Measurements from ENCODE around the gene ADAMTS20. TPM values are rescaled to one million over a fixed set of nuclear protein-coding genes. Genes with fewer than 3 reads are reported as not detected.
"Not testable (repeated sequence)": the region's sequence is repeated elsewhere in the genome, so short reads cannot be mapped to it uniquely, and the experiment has no call there.

The ADAMTS20 gene
- total RNA-seq, 2 experiments from 2014 or later = not detected

DNA sequence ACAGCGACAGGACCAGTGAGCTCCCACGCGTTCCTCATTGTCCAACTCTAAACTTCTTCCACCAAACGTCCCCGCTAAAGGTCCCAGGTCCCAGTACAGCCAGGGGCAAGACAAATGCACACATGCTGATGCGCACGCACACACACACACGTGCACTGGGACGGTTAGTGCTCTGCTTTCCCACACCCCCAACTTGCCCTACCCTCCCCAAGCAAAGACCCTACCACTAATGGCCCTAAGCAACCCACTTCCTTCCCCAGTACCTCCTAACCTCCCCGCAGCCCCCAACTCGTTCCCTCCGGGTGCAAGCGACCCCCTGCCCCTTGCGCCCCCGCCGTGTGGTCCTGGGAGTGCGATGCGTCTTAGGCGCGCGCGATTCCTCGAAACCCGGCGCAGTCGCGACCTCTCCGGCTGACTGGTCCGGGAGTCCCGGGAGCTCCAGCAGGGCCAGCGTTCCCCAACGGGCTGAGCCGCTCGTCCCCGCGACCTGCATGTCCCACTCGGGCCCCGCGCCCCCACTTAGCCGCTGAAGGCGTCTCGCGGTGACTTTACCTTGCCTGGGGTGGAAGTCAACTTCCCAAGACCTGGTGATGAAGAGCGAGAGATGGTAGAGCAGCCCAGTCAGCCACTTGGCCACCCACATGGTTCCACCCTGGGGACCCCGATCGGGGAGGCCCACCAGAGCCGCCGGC lies 578 bp downstream of the ADAMTS20 start:
- Mint-ChIP-seq H3K27ac (no peak overlapping the region), H3K36me3 (ENCODE audit: low read depth) (no peaks in the 10 kb centered on the region)
- POLR2A ChIA-PET = no interaction called here

DNA sequence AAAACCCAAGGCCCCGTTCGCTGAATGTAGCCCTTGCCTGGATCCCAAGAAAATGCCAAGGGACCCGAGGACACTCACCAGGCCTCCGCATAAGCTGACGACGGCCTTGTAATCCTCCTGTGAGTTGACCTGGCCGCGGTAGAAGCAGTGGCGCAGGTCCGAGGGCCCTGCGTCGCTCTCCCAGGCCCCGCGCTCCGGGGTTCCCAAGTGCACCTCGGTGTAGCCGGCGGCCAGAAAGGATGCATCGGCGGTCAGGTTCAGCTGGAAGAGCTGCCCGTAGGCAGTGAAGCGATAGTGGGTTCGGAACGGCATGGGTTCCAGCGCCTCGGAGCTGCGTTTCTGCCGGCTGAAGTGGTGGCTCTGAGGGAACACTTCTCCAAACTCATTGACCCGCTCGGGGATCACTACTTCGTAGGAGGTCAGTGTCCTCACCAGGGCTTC lies 1.2 kb downstream of the ADAMTS20 start:
- H3K36me3 Mint-ChIP-seq (ENCODE audit: low read depth) = no peaks in the 10 kb centered on the region
- DNase-seq = no peak

More for the DNA sequence above, 578 bp downstream of the ADAMTS20 start:
- peaks cover 22% of the 10 kb centered on the region for H3K27me3 Mint-ChIP-seq
- H3K4me1 Mint-ChIP-seq = no peaks in the 10 kb centered on the region
- DNase-seq = no peak
- H3K9me3 Mint-ChIP-seq = peaks cover 8% of the 10 kb centered on the region
- CTCF ChIA-PET = no interaction called here
- no peak overlapping the region for H3K4me3 Mint-ChIP-seq

DNA sequence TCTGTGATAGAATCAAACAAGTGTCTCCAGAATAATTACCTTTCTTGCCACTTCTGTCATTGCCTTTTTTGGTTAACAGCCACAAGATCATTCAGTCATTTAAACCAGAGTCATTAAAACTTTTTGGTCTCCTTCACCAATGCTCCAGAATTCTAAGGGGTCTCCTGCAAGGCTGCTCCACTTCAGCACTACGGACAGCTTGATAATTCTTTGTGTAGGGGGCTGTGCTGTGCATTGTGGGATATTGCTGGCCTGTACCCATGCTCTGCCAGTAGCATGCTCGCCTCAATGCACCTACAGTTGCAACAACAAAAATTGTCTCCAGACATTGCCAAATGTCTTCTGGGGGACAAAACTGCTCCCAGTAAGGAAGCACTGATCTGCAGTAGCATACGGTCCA lies 7.3 kb downstream of the ADAMTS20 start:
- CTCF ChIA-PET = no interaction called here
- Mint-ChIP-seq H3K9me3 (peaks cover 3% of the 10 kb centered on the region), H3K4me3 (no peak overlapping the region), H3K36me3 (ENCODE audit: low read depth) (no peaks in the 10 kb centered on the region), H3K27ac (no peak overlapping the region), H3K27me3 (peaks cover 2% of the 10 kb centered on the region), H3K4me1 (no peaks in the 10 kb centered on the region)
- DNase-seq = no peak
- POLR2A ChIA-PET = no interaction called here

More for the DNA sequence above, 1.2 kb downstream of the ADAMTS20 start:
- Mint-ChIP-seq H3K4me3 (no peak overlapping the region), H3K27me3 (peaks cover 22% of the 10 kb centered on the region), H3K4me1 (no peaks in the 10 kb centered on the region), H3K27ac (no peak overlapping the region), H3K9me3 (peaks cover 8% of the 10 kb centered on the region)
- ChIA-PET CTCF (no interaction called here), POLR2A (no interaction called here)

DNA sequence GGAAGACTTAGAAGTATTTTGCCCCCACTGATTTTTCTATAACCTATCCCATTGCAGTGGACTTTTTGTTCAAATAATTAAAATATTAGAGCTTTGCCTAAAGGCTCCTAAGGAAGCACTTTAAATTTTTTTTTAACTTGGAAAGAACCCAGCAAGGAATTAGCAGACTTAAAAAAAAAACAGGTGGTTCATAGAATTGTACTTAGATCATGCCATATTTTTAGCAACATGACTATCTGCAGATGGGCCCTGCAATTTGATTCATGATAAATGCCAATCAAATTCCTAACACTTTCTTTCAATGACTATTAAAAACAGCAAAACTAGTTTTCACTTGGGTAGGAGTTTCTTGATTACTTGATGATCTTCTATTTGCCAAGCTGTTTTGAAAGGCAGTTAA lies 11.5 kb downstream of the ADAMTS20 start:
- Mint-ChIP-seq H3K4me3 (no peak overlapping the region), H3K36me3 (ENCODE audit: low read depth) (no peaks in the 10 kb centered on the region), H3K27me3 (no peaks in the 10 kb centered on the region), H3K27ac (no peak overlapping the region), H3K4me1 (no peaks in the 10 kb centered on the region), H3K9me3 (peaks cover 5% of the 10 kb centered on the region)
- ChIA-PET CTCF (no interaction called here), POLR2A (no interaction called here)
- no peak for DNase-seq

DNA sequence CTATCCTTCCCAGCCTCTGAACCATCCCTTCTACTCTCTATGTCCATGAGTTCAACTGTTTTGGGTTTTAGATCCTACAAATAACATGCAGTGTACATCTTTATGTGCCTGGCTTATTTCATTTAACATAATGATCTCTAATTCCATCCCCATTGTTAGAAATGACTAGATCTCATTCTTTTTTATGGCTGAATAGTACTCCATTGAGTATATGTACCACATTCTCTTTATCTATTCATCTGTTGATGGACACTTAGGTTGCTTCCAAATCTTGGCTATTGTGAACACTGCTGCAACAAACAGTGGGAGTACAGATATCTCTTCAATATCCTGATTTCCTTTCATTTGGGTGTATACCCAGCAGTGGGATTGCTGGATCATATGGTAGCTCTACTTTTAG lies 14.3 kb downstream of the ADAMTS20 start:
- H3K4me1 Mint-ChIP-seq; H3K27me3 Mint-ChIP-seq; H3K9me3 Mint-ChIP-seq; H3K36me3 Mint-ChIP-seq (ENCODE audit: low read depth); H3K27ac Mint-ChIP-seq; CTCF ChIA-PET; DNase-seq; POLR2A ChIA-PET; H3K4me3 Mint-ChIP-seq: not testable (repeated sequence)

DNA sequence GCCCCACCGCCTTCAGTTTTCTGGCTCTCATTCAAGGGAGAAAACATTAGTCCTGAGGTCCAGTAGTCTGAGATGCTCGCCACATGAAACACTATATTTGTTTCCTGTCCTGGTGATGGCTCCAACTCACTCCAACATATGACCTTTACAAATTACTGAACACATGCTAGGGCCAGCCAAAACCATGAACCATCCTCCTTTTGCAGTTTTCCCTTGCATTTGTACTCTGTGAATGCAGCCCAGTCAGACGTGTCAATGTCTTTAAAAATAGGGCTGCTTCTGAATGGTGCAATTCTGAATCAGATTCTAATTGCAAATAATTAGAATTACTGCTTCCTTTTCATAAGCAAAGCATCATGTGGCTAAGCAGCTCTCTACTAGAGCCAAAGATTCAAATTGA lies 36.0 kb downstream of the ADAMTS20 start:
- H3K27me3 Mint-ChIP-seq = no peaks in the 10 kb centered on the region
- no peak overlapping the region for H3K27ac Mint-ChIP-seq
- H3K36me3 Mint-ChIP-seq (ENCODE audit: low read depth) = no peaks in the 10 kb centered on the region
- H3K4me1 Mint-ChIP-seq = no peaks in the 10 kb centered on the region
- DNase-seq = no peak
- ChIA-PET CTCF (no interaction called here), POLR2A (no interaction called here)
- no peak overlapping the region for H3K4me3 Mint-ChIP-seq
- H3K9me3 Mint-ChIP-seq = no peaks in the 10 kb centered on the region

DNA sequence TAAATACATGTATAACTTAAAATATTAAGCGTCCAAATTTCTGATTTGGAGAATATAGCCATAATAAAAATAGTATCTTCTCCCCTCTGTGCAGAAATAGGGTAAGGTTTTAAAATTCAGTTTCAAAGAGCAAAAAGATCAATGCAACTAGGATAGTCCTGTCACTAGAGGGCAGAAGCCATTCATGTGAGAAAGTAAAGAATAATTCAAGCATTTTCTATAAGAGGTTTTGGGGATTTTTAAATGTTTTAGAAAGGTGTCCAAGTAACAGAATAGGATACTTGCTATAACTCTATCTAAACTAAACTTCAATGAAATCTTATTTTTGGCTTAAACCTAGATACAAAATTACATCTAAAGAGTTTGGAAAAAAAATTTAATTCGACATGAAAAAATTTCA lies 50.3 kb downstream of the ADAMTS20 start:
- ChIA-PET CTCF (no interaction called here), POLR2A (no interaction called here)
- H3K4me3 Mint-ChIP-seq = no peak overlapping the region
- no peaks in the 10 kb centered on the region for H3K36me3 Mint-ChIP-seq (ENCODE audit: low read depth)
- no peaks in the 10 kb centered on the region for H3K9me3 Mint-ChIP-seq
- no peaks in the 10 kb centered on the region for H3K4me1 Mint-ChIP-seq
- H3K27me3 Mint-ChIP-seq = no peaks in the 10 kb centered on the region
- no peak overlapping the region for H3K27ac Mint-ChIP-seq
- DNase-seq = no peak

DNA sequence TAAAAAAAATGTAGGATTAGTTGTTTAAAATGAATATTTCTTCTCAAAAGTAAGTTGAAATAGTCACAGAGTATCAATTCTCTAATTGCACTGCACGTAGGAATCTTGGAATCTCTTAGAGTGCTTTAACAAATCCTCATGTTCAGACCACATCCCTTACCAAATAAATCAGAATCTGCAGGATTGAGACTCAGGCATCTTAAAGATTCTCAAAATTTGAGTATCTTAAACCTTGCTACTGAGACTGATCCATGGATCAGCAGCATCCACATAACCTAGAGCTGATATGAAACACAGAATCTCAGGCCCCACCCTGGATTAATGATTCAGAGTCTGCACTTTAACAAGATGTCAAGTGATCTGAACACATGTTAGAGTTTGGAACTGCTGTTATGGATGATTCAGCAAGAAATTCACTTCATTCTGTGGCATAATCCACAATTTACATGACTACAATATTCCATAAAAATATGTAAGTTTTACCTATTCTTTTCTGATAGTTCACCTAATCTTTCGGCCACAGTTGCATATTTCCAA lies 58.7 kb downstream of the ADAMTS20 start:
- no peaks in the 10 kb centered on the region for H3K27me3 Mint-ChIP-seq
- ChIA-PET CTCF (no interaction called here), POLR2A (no interaction called here)
- no peaks in the 10 kb centered on the region for H3K9me3 Mint-ChIP-seq
- no peak overlapping the region for H3K27ac Mint-ChIP-seq
- no peak for DNase-seq
- no peaks in the 10 kb centered on the region for H3K36me3 Mint-ChIP-seq (ENCODE audit: low read depth)
- H3K4me1 Mint-ChIP-seq = no peaks in the 10 kb centered on the region
- H3K4me3 Mint-ChIP-seq = no peak overlapping the region

DNA sequence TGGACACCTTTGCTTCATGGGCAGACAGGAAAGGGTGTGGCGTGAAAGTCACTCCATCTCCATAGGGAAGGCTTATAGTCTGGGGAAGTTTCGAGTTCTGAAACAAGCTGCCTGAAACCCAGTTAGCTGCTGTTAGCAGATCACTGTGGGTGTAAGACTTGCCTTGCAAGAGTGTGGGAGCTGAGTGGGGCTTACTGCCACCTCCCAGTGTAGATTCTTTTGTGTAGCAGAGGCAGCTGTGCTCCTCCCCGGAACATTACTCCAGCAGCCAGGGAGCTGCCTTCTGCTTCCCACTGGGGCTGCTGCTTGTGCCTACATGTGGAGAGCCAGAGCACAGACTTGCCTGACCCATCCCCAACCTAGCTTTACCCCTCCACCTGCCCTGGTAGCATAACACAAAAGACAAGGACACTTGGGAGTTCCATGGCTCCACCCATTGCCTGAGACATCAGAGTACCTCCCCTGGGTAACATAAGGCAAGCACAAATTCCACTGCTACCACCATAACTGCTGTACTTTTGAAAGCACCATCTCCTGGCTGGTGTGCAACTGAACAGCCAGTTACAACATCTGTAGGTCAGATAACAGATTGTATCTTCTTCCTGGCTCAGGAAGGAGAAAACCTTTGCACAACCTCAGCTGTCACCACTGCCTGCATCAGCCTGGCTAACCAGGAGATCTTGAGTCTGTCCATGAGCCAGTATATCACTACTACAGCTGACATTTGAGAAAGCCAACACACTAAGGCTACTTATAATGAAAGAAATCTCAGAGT lies 69.5 kb downstream of the ADAMTS20 start:
- ChIA-PET POLR2A (no interaction called here), CTCF (no interaction called here)
- Mint-ChIP-seq H3K27ac (no peak overlapping the region), H3K9me3 (peaks cover 2% of the 10 kb centered on the region), H3K4me3 (no peak overlapping the region), H3K36me3 (ENCODE audit: low read depth) (no peaks in the 10 kb centered on the region), H3K27me3 (no peaks in the 10 kb centered on the region), H3K4me1 (no peaks in the 10 kb centered on the region)
- DNase-seq = no peak

DNA sequence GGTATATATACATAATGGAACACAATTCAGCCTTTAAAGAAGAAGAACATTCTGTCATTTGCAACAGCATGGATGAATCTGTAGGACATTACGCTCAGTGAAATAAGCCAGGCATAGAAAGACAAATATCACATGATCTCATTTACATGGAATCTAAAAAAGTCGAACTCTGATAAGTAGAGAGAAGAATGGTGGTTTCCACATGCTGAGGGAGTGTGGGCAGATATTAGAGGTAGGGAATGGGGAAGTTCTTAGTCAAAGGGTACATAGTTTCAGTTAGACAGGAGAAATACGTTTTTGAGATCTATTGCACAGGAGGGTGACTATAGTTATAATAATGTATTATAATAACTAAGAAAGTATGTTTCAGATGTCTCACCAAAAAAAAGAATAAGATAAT lies 71.4 kb downstream of the ADAMTS20 start:
- POLR2A ChIA-PET = no interaction called here
- H3K4me3 Mint-ChIP-seq = no peak overlapping the region
- no peak for DNase-seq
- no peak overlapping the region for H3K27ac Mint-ChIP-seq
- H3K27me3 Mint-ChIP-seq = no peaks in the 10 kb centered on the region
- no peaks in the 10 kb centered on the region for H3K4me1 Mint-ChIP-seq
- no peaks in the 10 kb centered on the region for H3K36me3 Mint-ChIP-seq (ENCODE audit: low read depth)
- H3K9me3 Mint-ChIP-seq = peaks cover 2% of the 10 kb centered on the region
- CTCF ChIA-PET = no interaction called here

DNA sequence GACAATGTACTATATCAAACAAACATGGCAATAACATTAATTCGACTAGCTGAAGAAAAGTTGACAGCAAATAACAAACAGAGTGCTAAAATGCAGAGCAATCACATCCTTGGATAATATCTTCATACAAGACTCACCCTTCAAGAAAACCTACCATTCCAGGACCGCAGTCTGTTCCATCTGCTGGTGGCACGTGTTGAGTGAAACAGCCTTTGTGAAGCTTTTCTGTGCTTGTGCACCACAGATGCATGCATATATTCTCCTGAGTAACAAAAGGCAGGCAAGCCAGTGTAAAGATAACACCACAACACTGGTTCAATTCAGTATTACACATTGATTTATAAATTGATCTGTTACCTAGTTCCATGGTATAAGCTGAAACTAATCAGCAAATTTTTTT lies 89.3 kb downstream of the ADAMTS20 start:
- Mint-ChIP-seq H3K27ac (no peak overlapping the region), H3K27me3 (no peaks in the 10 kb centered on the region), H3K36me3 (ENCODE audit: low read depth) (no peaks in the 10 kb centered on the region), H3K4me1 (no peaks in the 10 kb centered on the region), H3K4me3 (no peak overlapping the region), H3K9me3 (no peaks in the 10 kb centered on the region)
- no peak for DNase-seq
- ChIA-PET POLR2A (no interaction called here), CTCF (no interaction called here)

DNA sequence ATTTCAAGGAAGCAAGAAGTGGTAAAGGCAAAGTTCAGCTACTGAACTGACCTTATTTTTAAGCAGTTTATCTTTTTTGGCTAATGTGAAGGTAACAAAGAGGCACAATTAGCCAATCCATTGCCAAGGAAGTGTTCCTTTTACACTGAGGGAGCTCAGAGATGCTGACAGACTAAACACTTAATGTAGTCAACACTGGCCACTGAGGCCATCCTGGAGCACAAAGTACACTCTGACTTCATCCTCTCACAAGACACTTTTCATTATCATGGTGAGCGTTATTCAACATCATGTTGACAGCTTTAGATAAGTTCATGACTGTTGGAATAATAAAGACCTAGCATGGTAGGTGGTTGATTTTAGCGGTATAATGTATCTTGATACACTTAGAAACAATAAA lies 89.9 kb downstream of the ADAMTS20 start:
- DNase-seq = no peak
- H3K36me3 Mint-ChIP-seq (ENCODE audit: low read depth) = no peaks in the 10 kb centered on the region
- no peak overlapping the region for H3K27ac Mint-ChIP-seq
- H3K9me3 Mint-ChIP-seq = peaks cover 2% of the 10 kb centered on the region
- no peaks in the 10 kb centered on the region for H3K4me1 Mint-ChIP-seq
- no peak overlapping the region for H3K4me3 Mint-ChIP-seq
- CTCF ChIA-PET = no interaction called here
- H3K27me3 Mint-ChIP-seq = no peaks in the 10 kb centered on the region
- POLR2A ChIA-PET = no interaction called here

DNA sequence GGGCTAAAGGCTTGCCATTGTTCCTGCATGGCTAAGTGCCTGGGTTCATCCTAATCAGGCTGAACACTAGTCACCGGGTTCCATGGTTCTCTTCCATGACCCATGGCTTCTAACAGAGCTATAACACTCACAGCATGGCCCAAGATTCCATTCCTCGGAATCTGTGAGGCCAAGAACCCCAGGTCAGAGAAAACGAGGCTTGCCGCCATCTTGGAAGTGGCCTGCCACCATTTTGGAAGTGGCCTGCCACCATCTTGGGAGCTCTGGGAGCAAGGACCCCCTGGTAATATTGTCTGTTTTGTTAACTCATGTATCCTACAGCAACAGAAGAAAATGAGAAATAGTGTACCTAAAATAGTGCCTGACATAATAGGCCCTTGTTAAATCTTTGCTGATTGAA lies 92.7 kb downstream of the ADAMTS20 start:
- DNase-seq = no peak
- H3K4me3 Mint-ChIP-seq = no peak overlapping the region
- H3K36me3 Mint-ChIP-seq (ENCODE audit: low read depth) = no peaks in the 10 kb centered on the region
- H3K9me3 Mint-ChIP-seq = peaks cover 5% of the 10 kb centered on the region
- no peaks in the 10 kb centered on the region for H3K27me3 Mint-ChIP-seq
- CTCF ChIA-PET = no interaction called here
- no peaks in the 10 kb centered on the region for H3K4me1 Mint-ChIP-seq
- H3K27ac Mint-ChIP-seq = no peak overlapping the region
- POLR2A ChIA-PET = no interaction called here

DNA sequence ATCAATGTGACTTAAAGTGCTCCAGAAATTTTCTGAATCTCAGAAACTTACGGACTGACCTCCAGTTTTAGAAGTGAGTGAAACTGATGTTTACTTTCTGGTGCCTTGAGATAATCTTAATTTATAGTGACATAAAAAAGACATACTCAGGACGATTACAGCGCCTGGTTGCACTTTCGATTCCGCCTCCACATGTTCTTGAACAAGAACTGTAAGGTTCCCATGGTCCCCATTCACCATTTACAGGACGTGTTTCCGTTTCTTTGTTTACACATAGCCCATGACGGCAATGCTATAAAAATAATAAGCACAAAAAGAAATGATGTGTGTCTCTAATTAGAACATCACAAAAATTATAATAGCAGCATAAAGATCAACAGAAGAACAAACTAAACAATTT lies 98.2 kb downstream of the ADAMTS20 start:
- ChIA-PET POLR2A (no interaction called here), CTCF (no interaction called here)
- no peaks in the 10 kb centered on the region for H3K36me3 Mint-ChIP-seq (ENCODE audit: low read depth)
- DNase-seq = no peak
- no peaks in the 10 kb centered on the region for H3K27me3 Mint-ChIP-seq
- no peak overlapping the region for H3K27ac Mint-ChIP-seq
- H3K4me3 Mint-ChIP-seq = no peak overlapping the region
- H3K9me3 Mint-ChIP-seq = peaks cover 5% of the 10 kb centered on the region
- no peaks in the 10 kb centered on the region for H3K4me1 Mint-ChIP-seq
